Fibroblast of lung (primary cell): ENCODE results near the gene TCF4.

Experiments used
- EZH2 ChIP-seq: IDR thresholded peaks from 2 replicates; pipeline ENCODE4 v1.5.1; 2012; ENCODE audit warnings: low read length, control low read depth, mild to moderate bottlenecking; ENCODE audit errors: missing control alignments
- TF ChIP-seq, protein P1 (sequence below), 2 donors: IDR thresholded peaks in 1 of 2; conservative IDR thresholded peaks in 1 of 2; 1 replicate in 1 of 2; 2 replicates in 1 of 2; pipeline ENCODE4 v1.5.1; 2011 to 2012; ENCODE audit warnings: low read length in 2 of 2, control low read depth in 1 of 2, inconsistent platforms in 1 of 2, low read depth in 1 of 2, mild to moderate bottlenecking in 1 of 2

DNA sequence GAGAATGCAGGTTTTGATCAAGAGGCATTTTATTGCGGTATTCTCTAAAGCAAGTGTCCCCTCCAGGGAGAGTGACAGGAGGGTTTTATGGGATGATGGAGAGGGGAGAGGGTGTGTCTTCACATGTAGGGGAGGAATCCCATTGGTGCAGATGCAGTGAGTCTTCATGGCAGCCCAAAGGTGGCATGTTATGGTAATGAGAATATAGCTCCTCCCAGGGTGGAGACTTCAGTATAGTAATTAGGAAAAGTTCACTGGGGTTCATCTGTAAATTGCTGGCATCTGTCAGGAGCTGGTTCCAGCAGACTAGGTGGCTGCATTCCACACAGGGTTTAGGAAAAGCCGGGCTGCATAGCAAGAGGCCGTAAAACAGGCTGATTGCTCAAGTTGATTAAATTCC is 398.0 kb downstream of the TCF4 start:
- TF ChIP-seq, protein P1, sequence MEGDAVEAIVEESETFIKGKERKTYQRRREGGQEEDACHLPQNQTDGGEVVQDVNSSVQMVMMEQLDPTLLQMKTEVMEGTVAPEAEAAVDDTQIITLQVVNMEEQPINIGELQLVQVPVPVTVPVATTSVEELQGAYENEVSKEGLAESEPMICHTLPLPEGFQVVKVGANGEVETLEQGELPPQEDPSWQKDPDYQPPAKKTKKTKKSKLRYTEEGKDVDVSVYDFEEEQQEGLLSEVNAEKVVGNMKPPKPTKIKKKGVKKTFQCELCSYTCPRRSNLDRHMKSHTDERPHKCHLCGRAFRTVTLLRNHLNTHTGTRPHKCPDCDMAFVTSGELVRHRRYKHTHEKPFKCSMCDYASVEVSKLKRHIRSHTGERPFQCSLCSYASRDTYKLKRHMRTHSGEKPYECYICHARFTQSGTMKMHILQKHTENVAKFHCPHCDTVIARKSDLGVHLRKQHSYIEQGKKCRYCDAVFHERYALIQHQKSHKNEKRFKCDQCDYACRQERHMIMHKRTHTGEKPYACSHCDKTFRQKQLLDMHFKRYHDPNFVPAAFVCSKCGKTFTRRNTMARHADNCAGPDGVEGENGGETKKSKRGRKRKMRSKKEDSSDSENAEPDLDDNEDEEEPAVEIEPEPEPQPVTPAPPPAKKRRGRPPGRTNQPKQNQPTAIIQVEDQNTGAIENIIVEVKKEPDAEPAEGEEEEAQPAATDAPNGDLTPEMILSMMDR (conservative IDR thresholded peaks at IDR 0.05 in 1 of 2, IDR thresholded peaks at IDR 0.05 in 1 of 2; ENCODE audit: low read depth in 1 of 2, low read length in 2 of 2): no peak
- TF ChIP-seq EZH2: no peak
